HG02943 (cell line): ENCODE measurements around the gene ANKRD53.
"Not testable (repeated sequence)": the region's sequence is repeated elsewhere in the genome, so short reads cannot be mapped to it uniquely, and the experiment has no call there.

Experiments
- ATAC-seq: cut with Tn5 transposase; IDR thresholded peaks from one replicate; pipeline ENCODE4 v1.9.1; 2021; ENCODE audit warnings: mild to moderate bottlenecking, low read depth, moderate library complexity; ENCODE audit not compliant: unreplicated experiment

Gene ANKRD53

GRCh38 chr2:70986499-70987189 lies 8.2 kb downstream of the ANKRD53 start:
- no peak for ATAC-seq

- ATAC-seq, result no peak
These were observed 9.0 kb downstream of the ANKRD53 start for GRCh38 chr2:70987386-70987785.

- ATAC-seq, result no peak
These were observed 9.7 kb downstream of the ANKRD53 start for GRCh38 chr2:70988151-70988550.

GRCh38 chr2:70988726-70989648 lies 10.6 kb downstream of the ANKRD53 start:
- ATAC-seq, result no peak

- ATAC-seq, result no peak
These were observed 11.8 kb downstream of the ANKRD53 start for GRCh38 chr2:70990216-70990615.

- no peak for ATAC-seq
These were observed 12.7 kb downstream of the ANKRD53 start for GRCh38 chr2:70991142-70991541.

GRCh38 chr2:70991742-70992141 lies 13.3 kb downstream of the ANKRD53 start:
- ATAC-seq, result no peak

- no peak for ATAC-seq
These were observed 14.8 kb downstream of the ANKRD53 start for GRCh38 chr2:70992945-70993853.

- ATAC-seq, result peak; percentile 24
These were observed 15.7 kb downstream of the ANKRD53 start for GRCh38 chr2:70994009-70994698.

- ATAC-seq, result peak; percentile 92
These were observed 16.4 kb downstream of the ANKRD53 start, which contains the start of gene TEX261 for GRCh38 chr2:70994699-70995425. TEX261 (minus strand) TSS chr2:70994873; CDS start chr2:70994757, 116 bp downstream.

- ATAC-seq, result peak; percentile 46
These were observed 16.9 kb downstream of the ANKRD53 start for GRCh38 chr2:70995426-70995729.

GRCh38 chr2:70998885-70999284 lies 20.5 kb downstream of the ANKRD53 start:
- not testable (repeated sequence) for ATAC-seq

- ATAC-seq, result no peak
These were observed 20.9 kb downstream of the ANKRD53 start for GRCh38 chr2:70999362-70999761.

- ATAC-seq, result not testable (repeated sequence)
These were observed 21.5 kb downstream of the ANKRD53 start for GRCh38 chr2:70999931-71000330.

GRCh38 chr2:71000780-71001591 lies 22.6 kb downstream of the ANKRD53 start:
- peak; percentile 84 for ATAC-seq

- ATAC-seq, result no peak
These were observed 23.1 kb downstream of the ANKRD53 start for GRCh38 chr2:71001592-71001927.

- no peak for ATAC-seq
These were observed 23.6 kb downstream of the ANKRD53 start for GRCh38 chr2:71001981-71002570.

GRCh38 chr2:71003396-71003795 lies 25.0 kb downstream of the ANKRD53 start:
- no peak for ATAC-seq
